B cell (primary cell): Measurements from ENCODE around the gene CSNK2A2. TPM values are rescaled to one million over a fixed set of nuclear protein-coding genes. Genes with fewer than 3 reads are reported as not detected.

ENCODE experiments used
- ATAC-seq: fragments of 200-7000 bp; cut with Tn5 transposase; one replicate; pipeline ENCODE4 v1.10.0; 2021; ENCODE audit warnings: low read depth, mild to moderate bottlenecking, moderate number of reproducible peaks, moderate library complexity
- CTCF ChIA-PET: fragments of 350-600 bp; sonication (Branson Sonifier 250); formaldehyde crosslinking; loops from one replicate; lab custom pipeline; 2021; ENCODE audit warnings: antibody characterized with exemption, inconsistent platforms; lab: Charles Lee
- POLR2A ChIA-PET: fragments of 350-600 bp; sonication (Branson Sonifier 250); formaldehyde crosslinking; loops from one replicate; lab custom pipeline; 2021; ENCODE audit warnings: antibody characterized with exemption; lab: Charles Lee
- DNase-seq: peaks from one replicate; pipeline ENCODE4 v3.0.0; 2013
- H2AFZ ChIP-seq: 2 replicates; pipeline ENCODE4 v1.6.1; 2012; ENCODE audit warnings: mild to moderate bottlenecking, low read depth, low read length; ENCODE audit not compliant: insufficient read depth, poor library complexity, severe bottlenecking
- H3K27ac ChIP-seq, 2 donors: 1 replicate in 1 of 2; 2 replicates in 1 of 2; pipeline ENCODE4 v1.5.1; 2012 to 2013; ENCODE audit warnings: low read length in 2 of 2, mild to moderate bottlenecking in 2 of 2, moderate library complexity in 1 of 2
- H3K27me3 ChIP-seq, 4 experiments: fragments of 200-600 bp in 1 of 4; sonication (generic) in 1 of 4; replicated peaks in 1 of 4; 1 replicate in 2 of 4; 2 replicates in 2 of 4; pipeline versions ENCODE4 v1.6.1 to v1.7.0; 2013 to 2016; ENCODE audit warnings: low read length in 3 of 4, mild to moderate bottlenecking in 2 of 4, mixed read lengths in 1 of 4, moderate library complexity in 1 of 4; ENCODE audit not compliant: insufficient read depth in 4 of 4, control insufficient read depth in 3 of 4; ENCODE audit errors: control extremely low read depth in 1 of 4
- H3K36me3 ChIP-seq, 2 experiments: replicated peaks in 1 of 2; 1 replicate in 1 of 2; 2 replicates in 1 of 2; pipeline versions ENCODE4 v1.6.1 to v1.7.1; 2013; ENCODE audit warnings: low read length in 1 of 2; ENCODE audit not compliant: insufficient read depth in 2 of 2, control insufficient read depth in 1 of 2; ENCODE audit errors: control extremely low read depth in 1 of 2, extremely low read depth in 1 of 2
- H3K4me1 ChIP-seq, 2 donors: fragments of 200-600 bp in 1 of 2; sonication (generic) in 1 of 2; 1 replicate in 1 of 2; 2 replicates in 1 of 2; pipeline versions ENCODE4 v1.5.1 to v1.6.1; 2013 to 2017; ENCODE audit warnings: low read length in 2 of 2; ENCODE audit not compliant: control insufficient read depth in 2 of 2, insufficient read depth in 2 of 2
- H3K4me2 ChIP-seq: replicated peaks from 2 replicates; pipeline ENCODE3; 2012; ENCODE audit warnings: mild to moderate bottlenecking, low read depth, low read length; ENCODE audit not compliant: poor library complexity, severe bottlenecking
- H3K4me3 ChIP-seq, 5 experiments: fragments of 200-600 bp in 1 of 5; sonication (generic) in 1 of 5; 1 replicate in 3 of 5; 2 replicates in 2 of 5; pipeline versions ENCODE4 v1.5.1 to v1.7.0; 2011 to 2016; ENCODE audit warnings: low read length in 4 of 5, mild to moderate bottlenecking in 4 of 5, low read depth in 2 of 5, control low read depth in 1 of 5, moderate library complexity in 1 of 5; ENCODE audit not compliant: insufficient read depth in 1 of 5; ENCODE audit errors: control extremely low read depth in 1 of 5, extremely low read depth in 1 of 5
- H3K79me2 ChIP-seq: fragments of 200-600 bp; sonication (generic); one replicate; pipeline ENCODE4 v1.6.0; 2016; ENCODE audit warnings: low read length; ENCODE audit not compliant: control insufficient read depth, insufficient read depth
- H3K9ac ChIP-seq: fragments of 200-600 bp; sonication (generic); 2 replicates; pipeline ENCODE4 v1.6.1; 2017; ENCODE audit warnings: mild to moderate bottlenecking, low read length, moderate library complexity
- H3K9me3 ChIP-seq, 3 donors: one replicate each; pipeline versions ENCODE4 v1.6.1 to v1.7.1; 2013; ENCODE audit warnings: low read length in 2 of 3; ENCODE audit not compliant: control insufficient read depth in 2 of 3, insufficient read depth in 1 of 3; ENCODE audit errors: control extremely low read depth in 1 of 3
- H4K20me1 ChIP-seq: 2 replicates; pipeline ENCODE4 v1.6.0; 2012; ENCODE audit warnings: mild to moderate bottlenecking, low read length; ENCODE audit not compliant: insufficient read depth, control insufficient read depth, poor library complexity, severe bottlenecking
- H3K27ac Mint-ChIP-seq: one replicate; pipeline ENCODE4 v1.8.0; 2021; ENCODE audit warnings: mixed read lengths
- H3K27me3 Mint-ChIP-seq: one replicate; pipeline ENCODE4 v1.8.0; 2021; ENCODE audit warnings: mixed read lengths
- H3K4me1 Mint-ChIP-seq: one replicate; pipeline ENCODE4 v1.8.0; 2021; ENCODE audit warnings: mixed read lengths
- H3K4me3 Mint-ChIP-seq: one replicate; pipeline ENCODE4 v1.8.0; 2021; ENCODE audit warnings: mixed read lengths
- H3K9me3 Mint-ChIP-seq: one replicate; pipeline ENCODE4 v1.8.0; 2022; ENCODE audit warnings: mixed read lengths; ENCODE audit not compliant: insufficient read depth
- CTCF ChIP-seq: fragments of 200-600 bp; IDR thresholded peaks from one replicate; pipeline ENCODE4 v1.8.0; 2022; ENCODE audit warnings: antibody characterized with exemption, mild to moderate bottlenecking
- EZH2 ChIP-seq: IDR thresholded peaks from 2 replicates; pipeline ENCODE4 v1.6.1; 2012; ENCODE audit warnings: borderline replicate concordance, low read depth, mild to moderate bottlenecking, moderate library complexity, low read length; ENCODE audit not compliant: insufficient read depth, poor library complexity, severe bottlenecking
- WGBS: methylation state at CpG from one replicate; pipeline ENCODE4 v1.1.5; 2013; ENCODE audit warnings: missing lambda C conversion rate; ENCODE audit not compliant: insufficient coverage; 5-methylcytosine and 5-hydroxymethylcytosine counted together
- intact Hi-C: fragments of 100-400 bp; cut with micrococcal nuclease; formaldehyde crosslinking; loops from one replicate; pipeline ENCODE4 v1.10.0; 2022
- polyA plus RNA-seq: library from polyadenylated mRNA; depleted of rRNA; stranded (reverse); fragments of >200 nt; gene quantifications from 2 replicates; pipeline ENCODE4 v1.2.3, GENCODE V29; 2012
- total RNA-seq, 2 donors: library from RNA; stranded (reverse); fragments of 120-200 nt in 1 of 2; gene quantifications; 1 replicate in 1 of 2; 2 replicates in 1 of 2; pipeline versions ENCODE4 v1.2.3 to v1.2.4, GENCODE V29; 2013 to 2022

The CSNK2A2 gene
- total and polyA plus RNA-seq, 2 donors (not counting 1 experiment from before 2014, with no cell fraction given), result 21.3 to 69.4 TPM

GRCh38 chr16:58198803-58199411 is 1.0 kb upstream of the CSNK2A2 start:
- peaks cover 0 to 18% of the 10 kb centered on the region in 2 experiments for H3K36me3 ChIP-seq
- peaks cover 33% of the 10 kb centered on the region for H3K79me2 ChIP-seq
- DNase-seq (no peak), ATAC-seq (no peak)
- Mint-ChIP-seq H3K27ac (peak overlapping the region; percentile 81), H3K4me3 (peak overlapping the region; percentile 79), H3K9me3 (no peaks in the 10 kb centered on the region), H3K27me3 (peaks cover 10% of the 10 kb centered on the region), H3K4me1 (peaks cover 30% of the 10 kb centered on the region)
- no peak overlapping the region for H3K27ac ChIP-seq
- WGBS, result 100% methylated on average over 1 of the region's 3 CpGs
- peak overlapping the region; percentile 82 for H2AFZ ChIP-seq
- peaks cover 15 to 18% of the 10 kb centered on the region in 2 donors for H3K4me1 ChIP-seq
- no peak for TF ChIP-seq CTCF
- no peak overlapping the region for H3K4me2 ChIP-seq
- intact Hi-C loops, result loop anchor here (1.0 to 5.0 kb wide), 4 partner anchors 51 to 318 kb away; partner anchors contain the start of genes CFAP20, SETD6, USB1 and ZNF319
- H3K27me3 ChIP-seq, result peaks cover 0 to 11% (median 2%) of the 10 kb centered on the region in 4 experiments
- H3K9me3 ChIP-seq, result no peaks in the 10 kb centered on the region
- POLR2A ChIA-PET, result interaction anchor here (0.7 kb wide), 3 partner anchors 36 to 726 kb away, joined by 9 to 12 read pairs (median 11); no protein-coding TSS in a partner anchor
- CTCF ChIA-PET, result interaction anchor here (0.6 to 2.3 kb wide), 5 partner anchors 9 to 294 kb away, joined by 3 to 7 read pairs (median 3); partner anchors contain the start of gene CFAP20
- peaks cover 22% of the 10 kb centered on the region for H4K20me1 ChIP-seq
- H3K9ac ChIP-seq, result no peak overlapping the region
- no peak overlapping the region for H3K4me3 ChIP-seq

GRCh38 chr16:58197314-58198012 is 443 bp downstream of the CSNK2A2 start:
- TF ChIP-seq EZH2, result no peak
- TF ChIP-seq CTCF, result no peak
- Histone ChIP-seq H3K4me1 (peaks cover 15 to 18% of the 10 kb centered on the region in 2 donors), H2AFZ (peak overlapping the region; percentile 57), H4K20me1 (peaks cover 29% of the 10 kb centered on the region), H3K79me2 (peaks cover 33% of the 10 kb centered on the region), H3K36me3 (peaks cover 1 to 33% of the 10 kb centered on the region in 2 experiments), H3K4me3 (peak overlapping the region; percentile 44 to 83 (median 64)), H3K9me3 (no peaks in the 10 kb centered on the region), H3K27me3 (peaks cover 0 to 7% (median 2%) of the 10 kb centered on the region in 4 experiments), H3K9ac (peak overlapping the region; percentile 77), H3K4me2 (peak overlapping the region; percentile 95), H3K27ac (peak overlapping the region in 1 of 2 donors; percentile 55)
- Mint-ChIP-seq H3K4me3 (peak overlapping the region; percentile 90), H3K4me1 (peaks cover 36% of the 10 kb centered on the region), H3K27me3 (peaks cover 10% of the 10 kb centered on the region), H3K9me3 (no peaks in the 10 kb centered on the region), H3K27ac (peak overlapping the region; percentile 74)
- DNase-seq (peak; percentile 23), ATAC-seq (no peak)
- intact Hi-C loops, result loop anchor here (1.0 to 5.0 kb wide), 4 partner anchors 53 to 320 kb away; partner anchors contain the start of genes CFAP20, SETD6, USB1 and ZNF319
- WGBS, result under 1% methylated on average over 70 of the region's 97 CpGs
- POLR2A ChIA-PET, result no interaction called here
- CTCF ChIA-PET, result interaction anchor here (0.6 to 1.4 kb wide), 4 partner anchors 14 to 52 kb away, joined by 3 to 5 read pairs (median 4); a partner anchor contains a TSS
